Cardiac muscle cell (in vitro differentiated cells and primary cell): ENCODE measurements around the gene SERAC1. TPM values are rescaled to one million over a fixed set of nuclear protein-coding genes. Genes with fewer than 3 reads are reported as not detected.

Source experiments
- DNase-seq, 2 donors: peaks; one replicate each; pipeline versions ENCODE4 v3.0.0 to v3.0.0-alpha.2; 2010 to 2017; ENCODE audit warnings: low read depth in 1 of 2, low spot score in 1 of 2
- H3K27ac ChIP-seq: fragments of 200-600 bp; sonication (generic); 2 replicates; pipeline ENCODE4 v1.5.1; 2016
- H3K27me3 ChIP-seq: fragments of 200-600 bp; sonication (generic); 2 replicates; pipeline ENCODE4 v1.6.0; 2016; ENCODE audit warnings: control low read depth
- H3K36me3 ChIP-seq: fragments of 200-600 bp; sonication (generic); 2 replicates; pipeline ENCODE4 v1.5.1; 2016; ENCODE audit warnings: control low read depth
- H3K4me1 ChIP-seq: fragments of 200-600 bp; sonication (generic); 2 replicates; pipeline ENCODE4 v1.8.1; 2017; ENCODE audit warnings: low read depth, mild to moderate bottlenecking, mixed run types
- H3K4me3 ChIP-seq: fragments of 200-600 bp; sonication (generic); 2 replicates; pipeline ENCODE4 v1.5.1; 2016; ENCODE audit warnings: mild to moderate bottlenecking
- H3K9me3 ChIP-seq: fragments of 200-600 bp; sonication (generic); 2 replicates; pipeline ENCODE4 v1.5.1; 2017; ENCODE audit warnings: low read depth, mild to moderate bottlenecking, control low read depth
- CTCF ChIP-seq: IDR thresholded peaks from 2 replicates; pipeline ENCODE4 v1.5.1; 2012; ENCODE audit warnings: low read depth, mild to moderate bottlenecking, low read length
- polyA plus RNA-seq: library from polyadenylated mRNA; unstranded; fragments of >200 nt; fragmentation: Nextera tagmentation; extraction: Ambion mirVana; gene quantifications from 2 replicates; pipeline ENCODE4 v1.2.1, GENCODE V29; 2016
- total RNA-seq: library from RNA; depleted of rRNA; stranded (reverse); fragments of >200 nt; gene quantifications from 2 replicates; pipeline ENCODE4 v1.2.3, GENCODE V29; 2016

Gene SERAC1
- total and polyA plus RNA-seq, 2 experiments from 2014 or later: 8.7 to 10.2 TPM

GRCh38 chr6:158165919-158166416 lies 2.1 kb downstream of the SERAC1 start:
- no peaks in the 10 kb centered on the region for H3K27me3 ChIP-seq
- no peak overlapping the region for H3K4me3 ChIP-seq
- DNase-seq: no peak
- TF ChIP-seq CTCF: no peak
- H3K9me3 ChIP-seq: no peaks in the 10 kb centered on the region
- no peaks in the 10 kb centered on the region for H3K4me1 ChIP-seq
- no peaks in the 10 kb centered on the region for H3K36me3 ChIP-seq
- H3K27ac ChIP-seq: no peak overlapping the region

GRCh38 chr6:158164579-158165170 lies 3.4 kb downstream of the SERAC1 start:
- no peaks in the 10 kb centered on the region for H3K9me3 ChIP-seq
- TF ChIP-seq CTCF: no peak

GRCh38 chr6:158161566-158162254 lies 6.4 kb downstream of the SERAC1 start:
- Histone ChIP-seq H3K9me3 (no peaks in the 10 kb centered on the region), H3K4me1 (no peaks in the 10 kb centered on the region), H3K27me3 (no peaks in the 10 kb centered on the region), H3K4me3 (no peak overlapping the region), H3K36me3 (no peaks in the 10 kb centered on the region), H3K27ac (no peak overlapping the region)
- no peak for TF ChIP-seq CTCF
- no peak for DNase-seq

More at GRCh38 chr6:158164579-158165170, 3.4 kb downstream of the SERAC1 start:
- Histone ChIP-seq H3K4me1 (no peaks in the 10 kb centered on the region), H3K27ac (no peak overlapping the region), H3K27me3 (no peaks in the 10 kb centered on the region), H3K36me3 (no peaks in the 10 kb centered on the region), H3K4me3 (no peak overlapping the region)
- no peak for DNase-seq

DNA sequence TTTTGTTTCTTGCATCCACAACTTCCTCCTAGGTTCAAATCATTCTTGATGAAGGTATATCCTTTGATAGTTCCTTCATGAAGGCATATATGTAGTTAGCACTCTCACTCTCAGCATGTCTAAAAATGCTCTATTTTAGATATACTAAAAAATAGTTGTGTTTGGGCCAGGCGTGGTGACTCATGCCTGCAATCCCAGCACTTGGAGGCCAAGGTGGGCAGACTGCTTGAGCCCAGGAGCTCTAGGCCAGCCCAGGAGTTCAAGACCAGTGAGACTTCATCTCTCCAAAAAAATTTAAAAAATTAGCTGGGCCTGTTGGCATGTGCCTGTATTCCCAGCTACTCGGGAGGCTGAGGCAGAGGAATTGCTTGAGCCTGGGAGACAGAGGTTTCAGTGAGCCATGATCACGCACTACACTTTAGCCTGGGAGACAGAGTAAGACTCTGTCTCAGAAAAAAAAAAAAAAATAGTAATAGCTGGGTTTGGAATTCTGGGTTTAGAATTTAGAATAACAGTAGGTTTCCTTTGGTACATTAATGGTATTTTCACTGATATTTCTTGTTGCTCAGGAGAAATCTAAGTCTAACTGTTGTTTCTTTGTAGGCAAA lies 7.0 kb downstream of the SERAC1 start:
- Histone ChIP-seq H3K36me3 (no peaks in the 10 kb centered on the region), H3K4me1 (no peaks in the 10 kb centered on the region), H3K4me3 (no peak overlapping the region), H3K27me3 (no peaks in the 10 kb centered on the region), H3K27ac (no peak overlapping the region), H3K9me3 (no peaks in the 10 kb centered on the region)
- peak in 1 of 2 donors; percentile 59 for DNase-seq
- no peak for TF ChIP-seq CTCF

GRCh38 chr6:158158748-158159147 lies 9.3 kb downstream of the SERAC1 start:
- no peak for DNase-seq
- H3K36me3 ChIP-seq: peaks cover 6% of the 10 kb centered on the region
- no peaks in the 10 kb centered on the region for H3K4me1 ChIP-seq
- H3K27ac ChIP-seq: no peak overlapping the region
- no peaks in the 10 kb centered on the region for H3K27me3 ChIP-seq
- H3K9me3 ChIP-seq: no peaks in the 10 kb centered on the region
- H3K4me3 ChIP-seq: no peak overlapping the region
- no peak for TF ChIP-seq CTCF
